ENCODE results near the gene NUCB1.
"Not testable (repeated sequence)": the region's sequence is repeated elsewhere in the genome, so short reads cannot be mapped to it uniquely, and the experiment has no call there.

Gene NUCB1

GRCh38 chr19:48870048-48870447, 30.1 kb upstream of the NUCB1 start:
- H3K4me3 ChIP-seq (ENCODE audit: low read length) = no peak overlapping the region
- TF ChIP-seq ZNF274 (IDR thresholded peaks at IDR 0.05; ENCODE audit: low read depth, low read length) = no peak

- not testable (repeated sequence) for H3K4me3 ChIP-seq (ENCODE audit: low read length)
These were observed 28.5 kb upstream of the NUCB1 start for GRCh38 chr19:48871471-48872181.

GRCh38 chr19:48872182-48872883, 27.8 kb upstream of the NUCB1 start, which contains the start of gene PPP1R15A:
TSS of gene PPP1R15A (plus strand) at chr19:48872421. CDS start at chr19:48873234, 813 bp downstream.
- peak within 1 kb of the TSS; percentile 85 for H3K4me3 ChIP-seq (ENCODE audit: low read length)
- TF ChIP-seq ZNF274 (IDR thresholded peaks at IDR 0.05; ENCODE audit: low read depth, low read length) = no peak

- peak overlapping the region; percentile 85 for H3K4me3 ChIP-seq (ENCODE audit: low read length)
- no peak for TF ChIP-seq ZNF274 (IDR thresholded peaks at IDR 0.05; ENCODE audit: low read depth, low read length)
These were observed 27.1 kb upstream of the NUCB1 start for GRCh38 chr19:48872884-48873475.

- TF ChIP-seq ZNF274 (IDR thresholded peaks at IDR 0.05; ENCODE audit: low read depth, low read length) = no peak
- peak overlapping the region; percentile 85 for H3K4me3 ChIP-seq (ENCODE audit: low read length)
These were observed 26.4 kb upstream of the NUCB1 start for GRCh38 chr19:48873476-48874302.

- TF ChIP-seq ZNF274 (IDR thresholded peaks at IDR 0.05; ENCODE audit: low read depth, low read length) = no peak
- peak overlapping the region; percentile 85 for H3K4me3 ChIP-seq (ENCODE audit: low read length)
These were observed 25.6 kb upstream of the NUCB1 start for GRCh38 chr19:48874303-48875135.

- H3K4me3 ChIP-seq (ENCODE audit: low read length) = peak overlapping the region; percentile 85; the same call in 1 of the 2 replicates
These were observed 23.8 kb upstream of the NUCB1 start for GRCh38 chr19:48876043-48876981.

GRCh38 chr19:48877855-48878195, 22.3 kb upstream of the NUCB1 start:
- TF ChIP-seq ZNF274 (IDR thresholded peaks at IDR 0.05; ENCODE audit: low read depth, low read length) = no peak
- H3K4me3 ChIP-seq (ENCODE audit: low read length) = no peak overlapping the region

GRCh38 chr19:48878196-48879024, 21.7 kb upstream of the NUCB1 start:
- no peak overlapping the region for H3K4me3 ChIP-seq (ENCODE audit: low read length)
- no peak for TF ChIP-seq ZNF274 (IDR thresholded peaks at IDR 0.05; ENCODE audit: low read depth, low read length)

- TF ChIP-seq ZNF274 (IDR thresholded peaks at IDR 0.05; ENCODE audit: low read depth, low read length) = no peak
These were observed 21.0 kb upstream of the NUCB1 start for GRCh38 chr19:48879025-48879637.

GRCh38 chr19:48879696-48880095, 20.4 kb upstream of the NUCB1 start:
- not testable (repeated sequence) for H3K4me3 ChIP-seq (ENCODE audit: low read length)

More at GRCh38 chr19:48879025-48879637, 21.0 kb upstream of the NUCB1 start:
- no peak overlapping the region for H3K4me3 ChIP-seq (ENCODE audit: low read length)

Data from GM08714 (cell line).